Progenitor cell of endocrine pancreas (in vitro differentiated cells): Measurements from ENCODE around the gene DRAP1. TPM values are rescaled to one million over a fixed set of nuclear protein-coding genes. Genes with fewer than 3 reads are reported as not detected.

Experiments used
- DNase-seq: peaks from one replicate; pipeline ENCODE4 v3.0.0; 2021; ENCODE audit warnings: low spot score; ENCODE audit not compliant: unreplicated experiment
- H3K27ac Mint-ChIP-seq: 2 replicates; pipeline ENCODE4 v1.8.0; 2021; ENCODE audit warnings: mild to moderate bottlenecking, moderate library complexity, mixed read lengths
- H3K27me3 Mint-ChIP-seq: 2 replicates; pipeline ENCODE4 v1.8.0; 2021; ENCODE audit warnings: mixed read lengths
- H3K36me3 Mint-ChIP-seq: 2 replicates; pipeline ENCODE4 v1.8.0; 2022; ENCODE audit warnings: mixed read lengths; ENCODE audit not compliant: insufficient read depth
- H3K4me1 Mint-ChIP-seq: 2 replicates; pipeline ENCODE4 v1.8.0; 2021; ENCODE audit warnings: low read depth, mixed read lengths
- H3K4me3 Mint-ChIP-seq: 2 replicates; pipeline ENCODE4 v1.8.0; 2021; ENCODE audit warnings: low read depth, mild to moderate bottlenecking, moderate library complexity, mixed read lengths
- H3K9me3 Mint-ChIP-seq: 2 replicates; pipeline ENCODE4 v1.8.0; 2021; ENCODE audit warnings: low read depth, mixed read lengths
- CTCF ChIP-seq: fragments of 200-600 bp; sonication (generic); IDR thresholded peaks from one replicate; pipeline ENCODE4 v1.5.0; 2021; ENCODE audit warnings: antibody characterized with exemption, mild to moderate bottlenecking; ENCODE audit not compliant: unreplicated experiment
- total RNA-seq: library from RNA; stranded (reverse); gene quantifications from 2 replicates; pipeline ENCODE4 v1.2.1, GENCODE V29; 2021

The DRAP1 gene
- total RNA-seq, 1 donor from 2014 or later, result 65.8 TPM

GRCh38 chr11:65944767-65945166 lies 25.5 kb downstream of the DRAP1 start:
- no peak for TF ChIP-seq CTCF
- Mint-ChIP-seq H3K36me3 (no peaks in the 10 kb centered on the region), H3K27me3 (peaks cover 23% of the 10 kb centered on the region)

DNA sequence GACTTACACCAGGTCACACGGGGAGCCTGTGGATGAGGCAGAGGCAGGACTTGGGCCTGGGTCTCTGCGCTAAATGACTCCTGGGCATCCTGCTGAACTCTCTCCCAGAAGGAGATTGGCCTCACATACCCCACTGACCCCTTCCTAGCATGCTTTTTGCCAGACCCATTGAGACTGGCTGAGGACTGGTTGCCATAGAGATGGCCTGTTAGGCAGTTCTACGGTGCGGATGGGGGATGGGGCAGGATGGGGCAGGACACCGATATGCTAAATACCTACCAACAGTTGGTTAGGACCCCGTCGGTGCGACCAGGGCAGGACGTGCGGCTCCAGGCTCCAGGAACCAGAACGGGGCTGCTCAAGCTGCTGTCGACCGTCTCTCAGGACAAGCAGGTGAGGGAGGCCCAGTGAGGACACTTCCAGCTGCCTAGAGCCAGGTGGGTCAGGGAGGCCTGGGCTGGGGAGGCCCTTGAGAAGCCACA lies 26.2 kb downstream of the DRAP1 start, which contains the start of gene TSGA10IP:
Gene TSGA10IP (plus strand): TSS at position 51 of the 482 bp plus-strand sequence. CDS start 196 bp downstream, at position 247.
- Mint-ChIP-seq H3K36me3 (no peaks in the 10 kb centered on the region), H3K4me1 (no peaks in the 10 kb centered on the region), H3K27ac (no peak within 1 kb of the TSS), H3K9me3 (no peaks in the 10 kb centered on the region), H3K27me3 (peaks cover 18% of the 10 kb centered on the region), H3K4me3 (no peak within 1 kb of the TSS)
- no peak for DNase-seq
- no peak for TF ChIP-seq CTCF

More at GRCh38 chr11:65944767-65945166, 25.5 kb downstream of the DRAP1 start:
- no peaks in the 10 kb centered on the region for H3K4me1 Mint-ChIP-seq
- no peaks in the 10 kb centered on the region for H3K9me3 Mint-ChIP-seq
- no peak overlapping the region for H3K27ac Mint-ChIP-seq
- DNase-seq, result no peak
- no peak overlapping the region for H3K4me3 Mint-ChIP-seq

DNA sequence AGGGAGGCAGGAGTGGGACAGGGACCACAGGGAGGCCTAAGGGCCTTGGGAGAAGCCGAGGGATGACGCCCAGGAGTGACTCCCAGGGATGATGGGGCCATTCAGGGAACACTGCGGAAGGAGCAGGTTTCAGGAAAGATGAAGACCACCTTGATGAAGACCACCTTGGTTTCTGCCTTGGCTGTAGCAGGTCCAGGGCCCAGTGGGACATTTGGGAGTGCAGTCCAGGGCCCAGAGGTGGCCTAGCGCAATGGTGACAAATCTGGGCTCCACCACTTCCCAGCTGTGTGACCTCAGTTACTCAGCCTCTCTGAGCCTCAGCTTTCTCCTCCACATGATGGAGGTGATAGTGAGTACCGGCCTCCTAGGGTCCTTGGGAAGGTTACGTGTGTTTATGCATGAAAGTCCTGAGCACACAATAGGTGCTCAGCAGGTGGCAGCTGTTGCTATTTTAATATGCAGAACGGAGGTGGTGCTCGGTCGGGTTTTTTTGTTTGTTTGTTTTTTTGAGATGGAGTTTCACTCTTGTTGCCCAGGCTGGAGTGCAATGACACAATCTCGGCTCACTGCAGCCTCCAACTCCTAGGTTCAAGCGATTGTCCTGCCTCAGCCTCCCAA lies 26.8 kb downstream of the DRAP1 start:
- Mint-ChIP-seq H3K27me3 (peaks cover 17% of the 10 kb centered on the region), H3K4me1 (no peaks in the 10 kb centered on the region), H3K4me3 (no peak overlapping the region), H3K9me3 (no peaks in the 10 kb centered on the region), H3K36me3 (no peaks in the 10 kb centered on the region), H3K27ac (no peak overlapping the region)
- no peak for DNase-seq
- TF ChIP-seq CTCF, result no peak

DNA sequence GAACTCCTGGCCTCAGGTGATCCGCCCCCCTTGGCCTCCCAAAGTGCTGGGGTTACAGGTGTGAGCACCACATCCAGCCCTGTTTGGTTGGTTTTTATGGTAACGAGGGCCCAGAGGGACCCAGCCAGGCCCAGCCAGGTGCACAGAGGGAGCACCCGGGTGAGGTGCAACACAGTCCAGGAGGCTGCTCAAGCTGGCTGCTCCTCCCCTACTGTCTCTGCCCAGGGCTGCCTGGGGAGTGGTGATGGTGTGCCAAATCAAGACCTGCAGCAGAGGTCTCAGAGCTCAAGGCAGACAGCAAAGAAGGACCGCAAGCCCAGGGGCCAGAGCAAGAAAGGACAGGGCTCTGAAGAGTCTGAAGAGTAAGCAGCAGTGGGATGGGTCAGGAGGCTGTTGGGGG lies 27.4 kb downstream of the DRAP1 start:
- DNase-seq, result no peak
- no peak overlapping the region for H3K27ac Mint-ChIP-seq
- H3K9me3 Mint-ChIP-seq, result no peaks in the 10 kb centered on the region
- peaks cover 11% of the 10 kb centered on the region for H3K27me3 Mint-ChIP-seq
- no peak for TF ChIP-seq CTCF
- no peak overlapping the region for H3K4me3 Mint-ChIP-seq
- H3K4me1 Mint-ChIP-seq, result no peaks in the 10 kb centered on the region
- H3K36me3 Mint-ChIP-seq, result no peaks in the 10 kb centered on the region

DNA sequence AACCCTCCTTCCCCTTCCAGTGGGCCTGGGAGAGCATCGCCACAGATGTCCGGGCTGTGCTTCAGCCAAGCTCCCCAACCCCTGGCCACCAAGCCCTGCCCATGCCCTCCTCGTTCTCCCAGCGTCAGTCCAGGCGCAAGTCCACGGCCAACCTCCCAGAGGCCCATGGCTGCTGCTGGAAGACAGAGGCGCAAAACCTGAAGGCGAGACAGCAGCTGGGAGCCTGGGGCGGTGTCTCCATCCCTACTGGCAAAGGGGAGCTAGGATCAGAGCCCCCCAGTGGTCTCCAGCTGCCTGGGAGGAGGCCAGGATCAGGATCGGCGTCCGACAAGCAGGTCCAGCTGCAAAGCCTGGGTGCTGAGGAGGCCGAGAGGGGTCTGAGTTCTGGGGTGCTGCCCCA lies 27.9 kb downstream of the DRAP1 start:
- no peak for DNase-seq
- Mint-ChIP-seq H3K4me3 (no peak overlapping the region), H3K27ac (no peak overlapping the region)

More for the DNA sequence above, 27.9 kb downstream of the DRAP1 start:
- peaks cover 10% of the 10 kb centered on the region for H3K27me3 Mint-ChIP-seq
- H3K36me3 Mint-ChIP-seq, result no peaks in the 10 kb centered on the region
- peaks cover 2% of the 10 kb centered on the region for H3K4me1 Mint-ChIP-seq
- TF ChIP-seq CTCF, result no peak
- no peaks in the 10 kb centered on the region for H3K9me3 Mint-ChIP-seq
